ENCODE measurements around the gene NTM.

The NTM gene

GRCh38 chr11:131807876-131808275 lies 437.5 kb downstream of the NTM start:
- no peak for DNase-seq

- no peak for DNase-seq
Measured at GRCh38 chr11:131808470-131808869, 438.1 kb downstream of the NTM start.

- DNase-seq: no peak
Measured at GRCh38 chr11:131809203-131809918, 438.9 kb downstream of the NTM start.

- peak; percentile 32 to 40 (median 33) for DNase-seq
Measured at GRCh38 chr11:131810541-131810940, 440.1 kb downstream of the NTM start.

- no peak for DNase-seq
Measured at GRCh38 chr11:131811383-131811782, 441.0 kb downstream of the NTM start.

- DNase-seq: peak in 2 of 3 donors; percentile 19 to 21
Measured at GRCh38 chr11:131814108-131814507, 443.7 kb downstream of the NTM start.

GRCh38 chr11:131815590-131815989 lies 445.2 kb downstream of the NTM start:
- DNase-seq: no peak

GRCh38 chr11:131816051-131816450 lies 445.6 kb downstream of the NTM start:
- DNase-seq: no peak

GRCh38 chr11:131817687-131818188 lies 447.3 kb downstream of the NTM start:
- no peak for DNase-seq

- no peak for DNase-seq
Measured at GRCh38 chr11:131819865-131820264, 449.4 kb downstream of the NTM start.

- peak; percentile 19 to 20 (median 20) for DNase-seq
Measured at GRCh38 chr11:131822506-131822905, 452.1 kb downstream of the NTM start.

- no peak for DNase-seq
Measured at GRCh38 chr11:131823772-131824171, 453.4 kb downstream of the NTM start.

- peak; percentile 76 to 80 (median 77) for DNase-seq
Measured at GRCh38 chr11:131824771-131825170, 454.4 kb downstream of the NTM start.

- DNase-seq: peak; percentile 28 to 39 (median 31)
Measured at GRCh38 chr11:131827430-131827829, 457.0 kb downstream of the NTM start.

GRCh38 chr11:131829725-131830124 lies 459.3 kb downstream of the NTM start:
- no peak for DNase-seq

GRCh38 chr11:131832079-131832478 lies 461.7 kb downstream of the NTM start:
- DNase-seq: no peak

GRCh38 chr11:131833366-131833765 lies 463.0 kb downstream of the NTM start:
- peak; percentile 44 to 51 (median 50) for DNase-seq

- DNase-seq: no peak
Measured at GRCh38 chr11:131837562-131837961, 467.1 kb downstream of the NTM start.

GRCh38 chr11:131838016-131838415 lies 467.6 kb downstream of the NTM start:
- DNase-seq: no peak

- no peak for DNase-seq
Measured at GRCh38 chr11:131839326-131839725, 468.9 kb downstream of the NTM start.

GRCh38 chr11:131840545-131840944 lies 470.1 kb downstream of the NTM start:
- peak; percentile 30 to 45 (median 36) for DNase-seq

GRCh38 chr11:131841028-131841427 lies 470.6 kb downstream of the NTM start:
- DNase-seq: peak; percentile 31 to 47 (median 42)

GRCh38 chr11:131841925-131842635 lies 471.7 kb downstream of the NTM start:
- DNase-seq: no peak

- no peak for DNase-seq
Measured at GRCh38 chr11:131845255-131845654, 474.8 kb downstream of the NTM start.

Measured in suppressor macrophage treated with lipopolysaccharide for 1 hour (primary cell).